Measurements from ENCODE around the gene XRCC1. TPM values are rescaled to one million over a fixed set of nuclear protein-coding genes. Genes with fewer than 3 reads are reported as not detected.

The XRCC1 gene
- polyA plus RNA-seq, 1 experiment, result 15.2 TPM

GRCh38 chr19:43533546-43534304 is 41.6 kb downstream of the XRCC1 start:
- ChIA-PET CTCF (interaction anchor here (2.4 to 5.7 kb wide), 2 partner anchors 22 to 61 kb away, joined by 6 to 52 read pairs; partner anchors contain the start of genes IRGQ and ZNF576), POLR2A (interaction anchor here (0.8 to 1.5 kb wide), 7 partner anchors 14 to 135 kb away, joined by 3 to 6 read pairs (median 4); partner anchors contain the start of genes IRGQ and ZNF576)
- Histone ChIP-seq H3K27me3 (ENCODE audit: control insufficient read depth, insufficient read depth, low read length) (no peaks in the 10 kb centered on the region), H3K4me3 (ENCODE audit: low read depth, low read length) (peak overlapping the region; percentile 68), H3K27ac (ENCODE audit: low read depth, low read length) (peak overlapping the region; percentile 91), H3K9me3 (ENCODE audit: control insufficient read depth, insufficient read depth, low read length) (no peaks in the 10 kb centered on the region)
- TF ChIP-seq CTCF (IDR thresholded peaks at IDR 0.05; ENCODE audit: low read depth, low read length), result no peak
- DNase-seq (ENCODE audit: low read depth, low spot score), result peak; percentile 99

- CTCF ChIA-PET, result interaction anchor here (0.6 to 5.7 kb wide), 5 partner anchors 13 to 101 kb away, joined by 3 to 52 read pairs (median 6); partner anchors contain the start of genes IRGQ and ZNF576
- peak; percentile 93 for DNase-seq (ENCODE audit: low read depth, low spot score)
- peak within 1 kb of the TSS; percentile 68 for H3K4me3 ChIP-seq (ENCODE audit: low read depth, low read length)
- POLR2A ChIA-PET, result interaction anchor here (0.5 to 1.5 kb wide), 9 partner anchors 13 to 403 kb away, joined by 3 to 10 read pairs (median 4); partner anchors contain the start of genes IRGQ and ZNF576
- peak within 1 kb of the TSS; percentile 91 for H3K27ac ChIP-seq (ENCODE audit: low read depth, low read length)
- no peaks in the 10 kb centered on the region for H3K9me3 ChIP-seq (ENCODE audit: control insufficient read depth, insufficient read depth, low read length)
- TF ChIP-seq CTCF (IDR thresholded peaks at IDR 0.05; ENCODE audit: low read depth, low read length), result no peak
- no peaks in the 10 kb centered on the region for H3K27me3 ChIP-seq (ENCODE audit: control insufficient read depth, insufficient read depth, low read length)
Observed at GRCh38 chr19:43532962-43533545, 42.3 kb downstream of the XRCC1 start, which contains the start of gene ZNF575. Gene ZNF575, plus strand, starts transcription at chr19:43533188. Its CDS starts 1,235 bp downstream, at chr19:43534423.

- TF ChIP-seq CTCF (IDR thresholded peaks at IDR 0.05; ENCODE audit: low read depth, low read length), result no peak
- H3K27me3 ChIP-seq (ENCODE audit: control insufficient read depth, insufficient read depth, low read length), result no peaks in the 10 kb centered on the region
- H3K9me3 ChIP-seq (ENCODE audit: control insufficient read depth, insufficient read depth, low read length), result no peaks in the 10 kb centered on the region
- H3K4me3 ChIP-seq (ENCODE audit: low read depth, low read length), result peak overlapping the region; percentile 68
- POLR2A ChIA-PET, result interaction anchor here (0.5 to 1.5 kb wide), 7 partner anchors 13 to 404 kb away, joined by 3 to 10 read pairs (median 4); partner anchors contain the start of genes IRGQ and ZNF576
- H3K27ac ChIP-seq (ENCODE audit: low read depth, low read length), result peak overlapping the region; percentile 73
- CTCF ChIA-PET, result interaction anchor here (0.6 to 5.7 kb wide), 5 partner anchors 13 to 100 kb away, joined by 3 to 52 read pairs (median 6); partner anchors contain the start of genes IRGQ and ZNF576
- no peak for DNase-seq (ENCODE audit: low read depth, low spot score)
Observed at GRCh38 chr19:43532571-43532961, 42.8 kb downstream of the XRCC1 start.

GRCh38 chr19:43527860-43528622 is 47.3 kb downstream of the XRCC1 start:
- CTCF ChIA-PET, result interaction anchor here (0.7 to 2.8 kb wide), 8 partner anchors 9 to 1256 kb away, joined by 3 to 26 read pairs (median 5); no protein-coding TSS in a partner anchor
- POLR2A ChIA-PET, result interaction anchor here (0.6 to 1.3 kb wide), 4 partner anchors 18 to 400 kb away, joined by 4 to 8 read pairs (median 6); partner anchors contain the start of gene PHLDB3
- Histone ChIP-seq H3K27me3 (ENCODE audit: control insufficient read depth, insufficient read depth, low read length) (no peaks in the 10 kb centered on the region), H3K27ac (ENCODE audit: low read depth, low read length) (no peak overlapping the region), H3K4me3 (ENCODE audit: low read depth, low read length) (no peak overlapping the region), H3K9me3 (ENCODE audit: control insufficient read depth, insufficient read depth, low read length) (no peaks in the 10 kb centered on the region)
- no peak for DNase-seq (ENCODE audit: low read depth, low spot score)
- no peak for TF ChIP-seq CTCF (IDR thresholded peaks at IDR 0.05; ENCODE audit: low read depth, low read length)
